Osteoblast (primary cell): Measurements from ENCODE around the gene FAM162A. TPM values are rescaled to one million over a fixed set of nuclear protein-coding genes. Genes with fewer than 3 reads are reported as not detected.
"Not testable (repeated sequence)": the region's sequence is repeated elsewhere in the genome, so short reads cannot be mapped to it uniquely, and the experiment has no call there.

Source experiments
- DNase-seq: peaks from one replicate; pipeline ENCODE4 v3.0.0; 2011; ENCODE audit warnings: low spot score, mixed read lengths; ENCODE audit not compliant: insufficient read length; ENCODE audit errors: missing footprints
- H2AFZ ChIP-seq: 2 replicates; pipeline ENCODE4 v1.6.0; 2011; ENCODE audit warnings: mild to moderate bottlenecking, low read length
- H3K27ac ChIP-seq: 2 replicates; pipeline ENCODE4 v1.5.1; 2011; ENCODE audit warnings: mild to moderate bottlenecking, low read depth, low read length, moderate library complexity
- H3K27me3 ChIP-seq: 2 replicates; pipeline ENCODE4 v1.6.0; 2012; ENCODE audit warnings: mild to moderate bottlenecking, control low read depth, inconsistent platforms, low read length, moderate library complexity; ENCODE audit not compliant: insufficient read depth
- H3K36me3 ChIP-seq: 2 replicates; pipeline ENCODE4 v1.5.1; 2011; ENCODE audit warnings: mild to moderate bottlenecking, low read length, control low read depth, moderate library complexity; ENCODE audit not compliant: insufficient read depth
- H3K4me1 ChIP-seq: 2 replicates; pipeline ENCODE4 v1.5.1; 2011; ENCODE audit warnings: mild to moderate bottlenecking, low read length, control low read depth, moderate library complexity; ENCODE audit not compliant: insufficient read depth
- H3K4me2 ChIP-seq: 2 replicates; pipeline ENCODE4 v1.6.0; 2011; ENCODE audit warnings: mild to moderate bottlenecking, low read length; ENCODE audit not compliant: insufficient read depth
- H3K4me3 ChIP-seq: fragments of 200-600 bp; sonication (generic); 3 replicates; pipeline ENCODE4 v1.5.1; 2012; ENCODE audit warnings: mild to moderate bottlenecking, low read length, inconsistent platforms; ENCODE audit not compliant: insufficient read depth
- H3K79me2 ChIP-seq: 2 replicates; pipeline ENCODE4 v1.6.0; 2012; ENCODE audit warnings: mild to moderate bottlenecking, low read length, control low read depth, inconsistent platforms; ENCODE audit not compliant: insufficient read depth
- H3K9me3 ChIP-seq: 2 replicates; pipeline ENCODE4 v1.5.1; 2011; ENCODE audit warnings: low read depth, low read length, control low read depth
- H4K20me1 ChIP-seq: 2 replicates; pipeline ENCODE4 v1.6.0; 2012; ENCODE audit warnings: mild to moderate bottlenecking, low read length, control low read depth; ENCODE audit not compliant: insufficient read depth
- total RNA-seq: library from RNA; depleted of rRNA; stranded (reverse); fragments of >200 nt; gene quantifications from 2 replicates; pipeline ENCODE4 v1.2.3, GENCODE V29; 2012
- TF ChIP-seq, protein P1 (sequence below): IDR thresholded peaks from 2 replicates; pipeline ENCODE4 v1.5.1; 2011; ENCODE audit warnings: mild to moderate bottlenecking, low read depth, low read length, moderate library complexity; ENCODE audit errors: extremely low read depth

FAM162A gene
- total RNA-seq, 1 donor: 6.5 TPM

DNA sequence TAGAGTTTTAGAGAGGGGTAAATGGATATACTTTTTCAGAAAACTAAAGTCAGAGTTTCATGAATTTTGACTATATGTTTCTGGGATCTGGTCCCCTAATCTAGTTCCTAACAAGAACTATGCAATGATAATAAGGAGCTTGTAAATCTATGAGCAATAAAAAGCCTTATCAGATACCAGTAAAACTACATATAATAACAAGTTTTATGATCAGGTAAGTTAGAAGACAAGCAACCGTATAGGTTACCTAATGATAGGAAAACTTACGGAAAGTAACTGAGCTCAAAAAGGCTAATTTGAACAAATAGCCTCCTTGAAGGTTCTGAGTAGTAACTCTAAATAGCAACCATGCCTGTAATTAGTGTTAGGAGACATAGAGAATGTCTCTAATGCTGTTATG is 22.0 kb upstream of the FAM162A start:
- no peaks in the 10 kb centered on the region for H3K9me3 ChIP-seq
- no peak for DNase-seq
- no peak overlapping the region for H3K4me3 ChIP-seq
- H3K27ac ChIP-seq: no peak overlapping the region
- no peaks in the 10 kb centered on the region for H3K4me1 ChIP-seq
- no peak overlapping the region for H3K4me2 ChIP-seq
- H3K36me3 ChIP-seq: peaks cover 6% of the 10 kb centered on the region
- no peaks in the 10 kb centered on the region for H3K79me2 ChIP-seq
- no peak overlapping the region for H2AFZ ChIP-seq
- TF ChIP-seq, protein P1, sequence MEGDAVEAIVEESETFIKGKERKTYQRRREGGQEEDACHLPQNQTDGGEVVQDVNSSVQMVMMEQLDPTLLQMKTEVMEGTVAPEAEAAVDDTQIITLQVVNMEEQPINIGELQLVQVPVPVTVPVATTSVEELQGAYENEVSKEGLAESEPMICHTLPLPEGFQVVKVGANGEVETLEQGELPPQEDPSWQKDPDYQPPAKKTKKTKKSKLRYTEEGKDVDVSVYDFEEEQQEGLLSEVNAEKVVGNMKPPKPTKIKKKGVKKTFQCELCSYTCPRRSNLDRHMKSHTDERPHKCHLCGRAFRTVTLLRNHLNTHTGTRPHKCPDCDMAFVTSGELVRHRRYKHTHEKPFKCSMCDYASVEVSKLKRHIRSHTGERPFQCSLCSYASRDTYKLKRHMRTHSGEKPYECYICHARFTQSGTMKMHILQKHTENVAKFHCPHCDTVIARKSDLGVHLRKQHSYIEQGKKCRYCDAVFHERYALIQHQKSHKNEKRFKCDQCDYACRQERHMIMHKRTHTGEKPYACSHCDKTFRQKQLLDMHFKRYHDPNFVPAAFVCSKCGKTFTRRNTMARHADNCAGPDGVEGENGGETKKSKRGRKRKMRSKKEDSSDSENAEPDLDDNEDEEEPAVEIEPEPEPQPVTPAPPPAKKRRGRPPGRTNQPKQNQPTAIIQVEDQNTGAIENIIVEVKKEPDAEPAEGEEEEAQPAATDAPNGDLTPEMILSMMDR: no peak
- no peaks in the 10 kb centered on the region for H3K27me3 ChIP-seq
- no peaks in the 10 kb centered on the region for H4K20me1 ChIP-seq

DNA sequence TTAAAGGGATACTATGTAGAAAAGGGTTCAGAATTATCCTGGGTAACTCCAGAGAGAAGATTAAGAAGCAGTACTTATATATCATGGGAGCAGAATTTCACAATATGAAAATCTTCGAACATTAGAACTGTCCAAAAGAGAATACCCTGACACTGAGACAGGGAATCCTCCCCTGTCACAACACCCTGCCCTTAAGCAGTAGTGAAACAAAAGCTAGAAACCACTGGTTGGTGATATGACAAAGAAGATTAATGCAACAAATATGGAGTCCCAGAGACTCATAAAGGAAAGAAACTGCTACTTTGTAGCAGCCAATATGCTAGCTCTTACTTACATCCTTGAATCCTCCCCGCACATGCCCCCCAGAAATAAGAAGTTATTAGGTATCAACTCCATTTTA is 19.5 kb upstream of the FAM162A start:
- no peaks in the 10 kb centered on the region for H3K79me2 ChIP-seq
- H3K9me3 ChIP-seq: no peaks in the 10 kb centered on the region
- no peak for DNase-seq
- TF ChIP-seq, protein P1: no peak
- H2AFZ ChIP-seq: no peak overlapping the region
- H3K4me3 ChIP-seq: no peak overlapping the region
- H3K27me3 ChIP-seq: no peaks in the 10 kb centered on the region
- H3K27ac ChIP-seq: no peak overlapping the region
- H3K36me3 ChIP-seq: peaks cover 6% of the 10 kb centered on the region
- H3K4me1 ChIP-seq: no peaks in the 10 kb centered on the region
- no peaks in the 10 kb centered on the region for H4K20me1 ChIP-seq
- no peak overlapping the region for H3K4me2 ChIP-seq

DNA sequence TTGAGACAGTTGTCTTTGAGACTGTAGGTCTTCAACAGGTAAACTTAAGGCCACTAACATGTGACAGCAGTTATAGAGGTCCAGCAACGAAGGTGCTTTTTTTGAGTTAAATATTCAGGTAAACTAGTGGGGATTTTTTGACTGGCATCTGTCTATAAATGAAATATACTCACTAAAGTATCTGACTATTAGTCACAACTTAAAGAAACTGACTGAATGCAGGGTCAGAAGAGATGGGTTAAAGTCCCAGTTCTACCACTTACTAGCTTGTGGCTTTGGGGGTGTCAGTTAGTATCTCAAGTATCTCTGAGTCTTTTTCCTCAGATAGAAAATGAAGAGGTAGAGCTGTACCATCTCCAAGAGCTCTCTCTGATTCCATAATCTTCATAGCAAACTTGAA is 18.9 kb upstream of the FAM162A start:
- no peaks in the 10 kb centered on the region for H3K79me2 ChIP-seq
- H3K4me1 ChIP-seq: no peaks in the 10 kb centered on the region
- H3K36me3 ChIP-seq: peaks cover 6% of the 10 kb centered on the region
- no peak for DNase-seq
- H3K27ac ChIP-seq: peak overlapping the region; percentile 9
- no peaks in the 10 kb centered on the region for H3K9me3 ChIP-seq
- H3K4me3 ChIP-seq: no peak overlapping the region
- no peaks in the 10 kb centered on the region for H3K27me3 ChIP-seq
- TF ChIP-seq, protein P1: no peak
- no peak overlapping the region for H2AFZ ChIP-seq
- no peaks in the 10 kb centered on the region for H4K20me1 ChIP-seq
- no peak overlapping the region for H3K4me2 ChIP-seq

DNA sequence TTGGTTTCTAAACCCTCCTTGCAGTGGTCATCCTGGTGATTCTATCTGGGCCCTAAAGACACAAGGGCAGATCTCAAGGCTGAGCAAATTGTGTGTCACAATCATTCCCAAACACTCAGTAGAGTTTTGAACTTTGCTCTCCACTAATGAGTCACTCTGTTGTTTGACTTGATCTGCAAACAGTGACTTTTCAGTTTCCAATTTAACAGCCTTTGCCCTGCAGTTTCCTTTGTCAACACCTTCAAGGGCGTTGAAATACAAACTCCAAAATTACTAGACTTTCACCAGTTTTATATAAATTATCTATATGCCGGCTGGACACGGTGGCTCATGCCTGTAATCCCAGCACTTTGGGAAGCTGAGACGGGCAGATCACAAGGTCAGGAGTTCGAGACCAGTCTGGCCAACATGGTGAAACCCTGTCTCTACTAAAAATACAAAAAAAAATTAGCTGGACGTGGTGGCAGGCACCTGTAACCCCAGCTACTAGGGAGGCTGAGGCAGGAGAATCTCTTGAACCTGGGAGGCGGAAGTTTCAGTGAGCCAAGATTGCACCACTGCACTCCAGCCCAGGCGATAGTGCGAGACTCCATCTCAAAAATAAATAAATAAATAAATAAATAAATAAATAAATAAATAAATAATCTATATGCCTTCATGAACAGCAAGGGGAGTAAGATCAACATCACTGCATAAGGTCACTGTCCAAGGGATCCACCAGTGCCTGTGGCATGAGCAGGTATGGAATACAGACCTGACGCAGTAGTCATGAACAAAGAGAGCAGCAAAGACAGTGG is 18.2 kb upstream of the FAM162A start:
- not testable (repeated sequence) for DNase-seq, H3K4me2 ChIP-seq, H3K36me3 ChIP-seq, H3K9me3 ChIP-seq, H4K20me1 ChIP-seq, H3K79me2 ChIP-seq, H3K4me3 ChIP-seq, H3K4me1 ChIP-seq, H3K27me3 ChIP-seq, H2AFZ ChIP-seq
- H3K27ac ChIP-seq: peak overlapping the region; percentile 9
